GM18505 (cell line): Measurements from ENCODE around the gene ERN1.

ENCODE experiments used
- ATAC-seq: cut with Tn5 transposase; IDR thresholded peaks from one replicate; pipeline ENCODE4 v1.9.1; 2021; ENCODE audit not compliant: unreplicated experiment
- POLR2A ChIP-seq: IDR thresholded peaks from 4 replicates; pipeline ENCODE4 v1.6.1; 2011; ENCODE audit warnings: borderline replicate concordance; ENCODE audit not compliant: insufficient read depth, insufficient read length; ENCODE audit errors: extremely low read depth

The ERN1 gene

DNA sequence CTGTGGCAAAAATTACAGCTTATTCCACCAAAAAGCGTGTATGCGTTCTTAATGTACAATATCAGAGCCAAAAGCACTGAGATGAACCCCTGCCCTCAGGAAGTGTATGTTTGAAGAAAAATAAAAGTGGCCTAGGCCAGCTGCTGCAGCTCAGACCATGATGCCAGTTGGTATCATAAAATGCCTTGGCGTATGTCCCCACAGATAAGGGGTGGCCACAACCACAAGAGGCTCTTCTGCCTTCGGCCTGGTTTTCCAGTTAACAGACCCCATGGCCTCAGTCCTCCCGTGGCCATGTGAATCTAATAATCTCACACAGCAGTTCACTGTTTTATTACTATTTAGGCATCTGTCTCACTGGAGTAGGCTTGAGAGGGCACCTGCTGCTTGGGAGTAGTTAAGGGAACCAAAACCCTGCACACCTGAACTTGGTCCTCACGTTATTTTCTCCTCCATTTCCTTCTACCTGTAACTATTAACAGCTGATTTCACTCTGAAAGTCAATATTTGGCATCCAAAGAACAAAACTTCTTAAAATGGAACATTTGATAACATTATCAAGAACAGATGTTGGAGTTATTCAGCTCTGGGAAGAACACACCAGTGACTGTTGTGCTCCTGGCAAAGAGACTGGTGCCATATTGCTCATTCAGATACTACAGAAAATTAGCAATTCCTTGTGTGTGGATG, 34.8 kb upstream of the ERN1 start:
- TF ChIP-seq POLR2A, result no peak
- no peak for ATAC-seq

GRCh38 chr17:64163468-64163867, 33.5 kb upstream of the ERN1 start:
- no peak for TF ChIP-seq POLR2A
- no peak for ATAC-seq

GRCh38 chr17:64162554-64162953, 32.6 kb upstream of the ERN1 start:
- no peak for ATAC-seq
- TF ChIP-seq POLR2A, result no peak

- ATAC-seq, result no peak
- TF ChIP-seq POLR2A, result no peak
These were observed 31.6 kb upstream of the ERN1 start for GRCh38 chr17:64161380-64162176.

DNA sequence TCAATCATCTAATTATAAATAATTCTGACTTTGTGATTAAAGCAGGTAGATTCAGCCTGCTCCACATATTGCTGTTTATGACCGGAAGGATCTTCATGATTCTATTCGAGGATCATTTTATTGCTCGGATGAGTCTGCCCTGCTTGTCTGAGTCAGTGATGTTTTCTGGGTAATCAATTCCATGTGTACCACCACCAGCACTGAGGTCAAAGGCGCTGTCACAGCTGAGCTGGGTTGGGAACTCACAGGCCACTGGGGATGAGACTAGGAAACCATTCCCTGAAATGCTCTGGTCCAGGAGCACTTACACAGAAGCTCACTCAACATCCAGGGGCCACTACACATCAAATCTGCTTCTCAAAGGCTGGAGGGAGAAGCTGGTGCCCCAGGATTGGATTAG, 30.4 kb upstream of the ERN1 start:
- TF ChIP-seq POLR2A, result no peak
- ATAC-seq, result no peak

- TF ChIP-seq POLR2A, result no peak
- ATAC-seq, result no peak
These were observed 29.1 kb upstream of the ERN1 start for GRCh38 chr17:64158831-64159590.

GRCh38 chr17:64158406-64158805, 28.5 kb upstream of the ERN1 start:
- TF ChIP-seq POLR2A, result no peak
- no peak for ATAC-seq

DNA sequence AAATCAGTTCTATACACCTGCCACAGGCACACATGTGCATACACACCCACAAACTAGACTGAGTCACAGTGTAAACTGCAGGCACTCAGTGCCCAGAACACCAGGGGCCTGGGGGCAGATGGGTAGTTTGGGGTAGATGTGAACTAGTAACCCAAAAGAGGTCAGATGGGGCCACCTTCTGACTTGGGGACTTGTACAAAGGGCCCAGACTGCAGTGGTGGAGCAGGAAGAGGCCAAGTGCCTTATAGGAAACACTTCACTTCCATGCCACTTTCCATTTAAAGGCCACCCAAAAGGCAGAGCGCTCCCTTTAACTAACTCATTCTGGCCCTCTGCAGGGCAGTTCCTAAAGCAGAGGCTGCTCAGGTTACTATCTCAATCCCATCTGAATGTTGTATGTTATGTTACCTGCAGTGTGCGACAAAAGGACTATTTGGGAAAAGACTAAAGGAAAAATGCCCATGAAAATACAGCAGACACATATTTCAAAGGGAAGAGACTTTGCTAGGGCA, 27.8 kb upstream of the ERN1 start:
- no peak for ATAC-seq
- no peak for TF ChIP-seq POLR2A

DNA sequence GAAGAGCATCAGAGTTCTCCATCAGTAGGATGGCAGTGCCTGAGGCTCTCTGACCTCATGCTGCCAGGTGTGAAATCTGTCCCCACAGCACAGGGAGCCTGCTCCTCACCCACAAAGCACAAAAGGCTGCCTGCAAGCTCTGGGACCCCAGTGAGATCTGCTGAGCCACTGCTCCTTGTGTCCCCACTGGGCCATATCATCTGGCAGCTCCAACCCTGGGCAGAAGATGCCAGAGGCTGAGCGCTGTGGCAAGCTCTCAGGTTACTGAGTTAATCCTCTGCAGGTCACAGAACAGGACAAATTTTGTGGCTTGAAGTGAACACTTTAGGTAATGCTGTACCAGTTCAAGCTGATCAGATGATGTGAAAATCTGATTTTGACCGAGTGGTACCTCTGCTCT, 26.7 kb upstream of the ERN1 start:
- TF ChIP-seq POLR2A, result no peak
- no peak for ATAC-seq

DNA sequence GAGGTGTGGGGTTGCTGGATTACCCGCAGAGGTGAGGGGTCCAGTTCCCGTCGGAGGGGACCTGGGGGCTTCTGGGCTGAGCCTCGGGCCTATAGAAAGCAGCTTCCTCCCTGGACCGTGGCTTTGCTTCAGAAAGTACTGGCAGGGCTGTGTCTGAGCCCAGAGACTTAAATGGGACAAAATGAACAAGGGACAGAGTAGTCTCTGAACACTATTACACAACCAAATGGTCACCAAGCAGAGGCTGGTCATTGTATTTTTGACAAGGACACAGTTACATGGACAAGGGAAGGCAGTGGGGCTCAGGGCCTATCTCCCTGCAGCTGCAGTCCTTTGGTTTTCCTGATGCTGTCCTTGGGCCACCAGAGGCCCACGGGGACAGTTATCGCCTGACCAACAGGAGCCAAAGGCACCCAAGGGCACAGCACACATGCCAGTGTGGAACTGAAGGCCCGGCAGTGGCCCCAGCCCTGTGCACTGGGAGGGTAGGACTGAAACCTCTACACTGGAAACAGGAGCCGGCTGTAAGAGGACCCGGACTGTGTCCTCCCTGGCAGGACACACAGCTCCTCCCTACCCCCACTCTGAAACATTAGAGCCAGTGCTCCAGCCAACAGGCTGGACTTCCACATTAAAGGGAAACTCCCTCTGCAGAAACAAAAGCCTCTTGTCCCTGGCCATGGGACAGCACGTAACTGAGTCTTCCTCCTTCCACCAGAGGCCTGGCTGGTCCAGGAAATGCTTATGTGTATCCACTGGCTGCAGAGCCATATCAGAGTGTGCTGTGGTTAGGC, 26.0 kb upstream of the ERN1 start:
- no peak for ATAC-seq
- TF ChIP-seq POLR2A, result no peak

DNA sequence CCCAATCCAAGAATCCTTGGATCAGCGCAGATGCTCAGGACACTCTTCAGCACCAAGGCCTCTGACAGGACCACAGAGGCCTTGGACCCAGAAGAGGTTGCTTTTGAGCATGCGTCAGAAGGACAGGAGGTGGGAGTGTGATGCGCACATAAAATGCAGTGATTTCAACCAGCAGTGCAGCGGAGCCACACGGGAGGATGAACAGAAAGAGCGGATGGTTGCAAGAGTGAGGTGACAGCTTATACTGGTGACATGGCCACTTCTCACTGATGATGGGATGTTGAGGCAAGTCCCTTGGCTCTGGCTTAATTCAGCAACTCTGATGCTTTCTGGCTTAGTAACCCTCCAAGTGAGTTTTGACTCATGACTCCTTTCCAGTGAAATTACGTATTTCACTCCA, 25.2 kb upstream of the ERN1 start:
- no peak for TF ChIP-seq POLR2A
- ATAC-seq, result no peak

- ATAC-seq, result no peak
- TF ChIP-seq POLR2A, result no peak
These were observed 24.8 kb upstream of the ERN1 start for GRCh38 chr17:64154717-64155116.

DNA sequence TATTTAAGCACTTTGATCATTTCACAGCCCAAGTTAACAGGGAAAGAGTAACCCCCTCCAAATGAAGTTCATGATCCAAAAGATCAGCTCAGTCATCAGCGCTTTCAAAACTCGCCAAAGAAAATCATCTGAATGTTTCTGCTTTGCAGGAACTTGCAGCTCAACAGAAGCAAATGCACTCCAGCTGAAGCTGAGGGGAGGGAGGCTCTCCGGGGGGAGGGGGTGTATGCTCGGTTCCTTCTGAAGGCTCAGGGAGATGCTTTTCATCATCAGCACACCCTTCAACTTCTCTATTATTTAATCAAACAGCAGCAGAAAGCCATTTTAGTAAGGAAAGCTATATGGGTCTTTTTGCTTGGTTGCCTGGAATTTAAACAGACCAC, 24.4 kb upstream of the ERN1 start:
- TF ChIP-seq POLR2A, result no peak
- no peak for ATAC-seq
